GM12865 (cell line): Measurements from ENCODE around the gene AANAT.

ENCODE experiments used
- DNase-seq: peaks from one replicate; pipeline ENCODE4 v3.0.0; 2010; ENCODE audit warnings: low read depth
- H3K4me3 ChIP-seq: 2 replicates; pipeline ENCODE4 v1.5.1; 2011; ENCODE audit warnings: mild to moderate bottlenecking, low read depth, low read length, control low read depth
- CTCF ChIP-seq: IDR thresholded peaks from 2 replicates; pipeline ENCODE4 v1.5.1; 2011; ENCODE audit warnings: low read length, control low read depth, low read depth, inconsistent platforms; ENCODE audit not compliant: insufficient read depth; ENCODE audit errors: missing control alignments

The AANAT gene

GRCh38 chr17:76434870-76435269 lies 32.5 kb upstream of the AANAT start:
- TF ChIP-seq CTCF, result no peak
- H3K4me3 ChIP-seq, result no peak overlapping the region
- no peak for DNase-seq

GRCh38 chr17:76435751-76436150 lies 31.7 kb upstream of the AANAT start:
- H3K4me3 ChIP-seq, result no peak overlapping the region
- no peak for TF ChIP-seq CTCF
- DNase-seq, result no peak

GRCh38 chr17:76437467-76438402 lies 29.7 kb upstream of the AANAT start:
- TF ChIP-seq CTCF, result no peak
- H3K4me3 ChIP-seq, result no peak overlapping the region
- DNase-seq, result no peak

GRCh38 chr17:76438906-76439305 lies 28.5 kb upstream of the AANAT start:
- H3K4me3 ChIP-seq, result no peak overlapping the region
- DNase-seq, result no peak
- TF ChIP-seq CTCF, result no peak

GRCh38 chr17:76439314-76439928 lies 28.0 kb upstream of the AANAT start:
- DNase-seq, result no peak
- no peak overlapping the region for H3K4me3 ChIP-seq
- TF ChIP-seq CTCF, result no peak

- TF ChIP-seq CTCF, result no peak
- H3K4me3 ChIP-seq, result no peak overlapping the region
- DNase-seq, result no peak
Observed at GRCh38 chr17:76440751-76441362, 26.5 kb upstream of the AANAT start.
